GM12864 (cell line): Measurements from ENCODE around the gene PNLIP.

Source experiments
- DNase-seq: peaks from one replicate; pipeline ENCODE4 v3.0.0-alpha.2; 2011; ENCODE audit warnings: low read depth
- H3K4me3 ChIP-seq: 2 replicates; pipeline ENCODE4 v1.5.1; 2011; ENCODE audit warnings: mild to moderate bottlenecking, low read depth, low read length, control low read depth
- TF ChIP-seq, protein P1 (sequence below): IDR thresholded peaks from 2 replicates; pipeline ENCODE4 v1.5.1; 2011; ENCODE audit warnings: low read depth, mild to moderate bottlenecking, moderate library complexity, low read length, control low read depth, inconsistent platforms; ENCODE audit errors: missing control alignments

PNLIP gene

DNA sequence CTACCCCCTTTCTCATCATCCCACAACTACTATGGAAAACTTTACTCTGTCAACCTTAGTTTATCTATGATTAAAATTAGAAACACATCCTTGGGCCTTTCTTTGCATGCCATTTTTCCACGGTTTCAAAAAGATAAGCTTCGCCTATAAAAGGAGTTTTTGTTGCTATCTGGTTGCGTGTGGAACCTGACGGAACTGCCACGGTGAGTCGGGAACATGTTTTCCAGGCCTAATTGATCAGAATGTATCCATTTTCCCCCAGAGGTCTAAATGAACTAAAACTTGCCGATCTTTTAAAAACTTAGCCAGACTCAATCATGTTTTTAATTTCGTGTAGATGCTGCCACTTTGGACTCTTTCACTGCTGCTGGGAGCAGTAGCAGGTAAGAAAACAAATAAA lies at the start of gene PNLIP:
Gene PNLIP, plus strand, starts transcription at position 176 of the 400 bp plus-strand sequence. Its CDS starts 162 bp downstream, at position 338.
- H3K4me3 ChIP-seq: no peak within 1 kb of the TSS
- DNase-seq: no peak
- TF ChIP-seq, protein P1, sequence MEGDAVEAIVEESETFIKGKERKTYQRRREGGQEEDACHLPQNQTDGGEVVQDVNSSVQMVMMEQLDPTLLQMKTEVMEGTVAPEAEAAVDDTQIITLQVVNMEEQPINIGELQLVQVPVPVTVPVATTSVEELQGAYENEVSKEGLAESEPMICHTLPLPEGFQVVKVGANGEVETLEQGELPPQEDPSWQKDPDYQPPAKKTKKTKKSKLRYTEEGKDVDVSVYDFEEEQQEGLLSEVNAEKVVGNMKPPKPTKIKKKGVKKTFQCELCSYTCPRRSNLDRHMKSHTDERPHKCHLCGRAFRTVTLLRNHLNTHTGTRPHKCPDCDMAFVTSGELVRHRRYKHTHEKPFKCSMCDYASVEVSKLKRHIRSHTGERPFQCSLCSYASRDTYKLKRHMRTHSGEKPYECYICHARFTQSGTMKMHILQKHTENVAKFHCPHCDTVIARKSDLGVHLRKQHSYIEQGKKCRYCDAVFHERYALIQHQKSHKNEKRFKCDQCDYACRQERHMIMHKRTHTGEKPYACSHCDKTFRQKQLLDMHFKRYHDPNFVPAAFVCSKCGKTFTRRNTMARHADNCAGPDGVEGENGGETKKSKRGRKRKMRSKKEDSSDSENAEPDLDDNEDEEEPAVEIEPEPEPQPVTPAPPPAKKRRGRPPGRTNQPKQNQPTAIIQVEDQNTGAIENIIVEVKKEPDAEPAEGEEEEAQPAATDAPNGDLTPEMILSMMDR: no peak

DNA sequence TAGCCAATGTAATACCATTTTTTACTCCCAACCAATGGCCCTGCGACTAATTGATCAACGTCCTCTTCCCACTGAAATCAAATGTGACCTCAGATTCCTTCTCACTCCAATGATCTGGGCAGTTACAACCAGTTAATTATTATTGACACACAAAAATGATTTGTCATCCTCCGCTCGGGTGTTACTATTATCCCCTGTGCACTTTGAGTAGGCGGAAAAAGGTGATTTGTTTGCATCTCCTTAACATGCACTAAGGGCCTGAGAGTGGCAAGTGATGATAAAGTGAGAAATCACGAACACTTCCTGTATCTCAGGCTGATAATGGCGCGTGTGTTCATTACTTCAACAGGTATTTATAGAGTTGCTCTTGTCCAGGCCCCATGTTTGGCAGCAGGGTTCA lies 40.9 kb upstream of the PNLIP start:
- TF ChIP-seq, protein P1: no peak
- no peak for DNase-seq
- H3K4me3 ChIP-seq: no peak overlapping the region

DNA sequence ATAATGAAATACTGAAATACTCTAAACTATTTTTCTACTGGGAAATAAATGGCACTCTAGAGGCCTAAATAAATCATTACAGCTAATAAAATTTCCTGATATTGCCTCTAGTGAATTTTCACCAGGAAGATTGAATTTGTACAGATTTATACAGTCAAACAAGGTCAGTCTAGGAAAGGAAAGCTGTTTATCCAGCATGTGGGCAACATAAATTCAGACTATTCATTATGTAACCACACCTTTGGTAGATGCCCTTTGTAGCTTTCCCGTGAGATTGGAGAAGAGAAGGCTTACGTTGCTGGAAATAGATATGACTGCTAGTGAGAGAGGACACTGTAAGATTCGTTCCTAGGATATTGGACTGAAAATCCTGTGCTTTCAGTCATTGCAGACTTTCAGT lies 35.2 kb upstream of the PNLIP start:
- TF ChIP-seq, protein P1: no peak
- no peak overlapping the region for H3K4me3 ChIP-seq
- DNase-seq: no peak

DNA sequence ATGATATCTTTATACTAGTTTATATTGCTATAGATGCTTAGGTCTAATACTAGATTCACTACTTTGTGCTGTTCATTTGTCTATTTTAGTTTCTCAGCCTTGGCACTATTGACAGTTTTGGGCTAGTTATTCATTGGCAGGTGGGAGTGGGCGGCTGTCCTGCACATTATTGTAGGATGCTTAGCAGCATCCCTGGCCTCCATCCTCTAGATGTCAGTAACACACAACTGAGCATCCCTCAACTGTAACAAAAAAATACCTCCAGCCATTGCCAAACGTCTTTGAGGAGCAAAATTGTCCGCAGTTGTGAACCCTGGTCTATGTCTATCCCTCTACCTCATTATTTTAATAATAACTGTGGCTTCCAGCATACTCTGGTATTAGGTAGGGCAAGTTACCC lies 34.4 kb upstream of the PNLIP start:
- DNase-seq: no peak
- TF ChIP-seq, protein P1: no peak
- H3K4me3 ChIP-seq: no peak overlapping the region

DNA sequence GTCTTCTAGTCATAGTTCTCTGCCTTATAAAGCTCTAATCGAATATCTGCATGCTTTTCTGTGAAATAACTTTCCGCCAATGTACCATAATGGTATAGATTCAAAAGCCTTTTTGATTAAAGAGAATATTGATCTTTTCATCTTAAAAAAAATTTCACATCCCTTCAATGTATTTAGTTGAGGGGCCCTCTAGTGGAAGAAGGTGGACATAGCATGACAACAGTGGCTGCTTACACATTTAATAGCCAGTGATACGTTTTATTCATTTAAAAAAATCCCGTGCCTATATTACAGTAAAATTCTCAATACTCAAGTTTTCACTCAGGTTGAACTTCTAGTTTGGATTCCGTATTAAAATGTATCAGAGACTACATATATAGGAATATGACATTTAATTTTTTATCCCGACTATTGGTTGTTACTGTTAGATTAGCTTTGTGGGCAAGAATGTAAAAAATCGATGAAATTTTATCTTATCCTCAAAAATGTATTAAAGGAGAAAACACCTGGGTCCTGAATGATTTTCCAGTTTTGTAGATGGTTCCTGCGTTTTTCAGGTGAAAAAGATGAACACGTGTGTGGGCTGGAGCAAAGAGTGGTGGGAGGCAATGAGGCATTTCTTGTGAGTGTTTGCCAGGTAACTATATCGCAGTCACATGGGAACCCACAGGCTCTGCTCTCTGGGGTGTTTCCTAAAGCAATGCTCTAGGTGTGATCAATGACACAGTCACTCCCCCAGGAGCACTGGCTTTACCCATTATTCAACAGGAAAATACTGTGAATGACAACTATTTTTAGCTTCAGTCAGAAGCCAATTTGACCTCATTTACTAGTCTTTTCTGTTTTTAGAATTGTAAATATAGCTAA lies 24.1 kb upstream of the PNLIP start:
- TF ChIP-seq, protein P1: peak; percentile 68
- no peak for DNase-seq
- no peak overlapping the region for H3K4me3 ChIP-seq

DNA sequence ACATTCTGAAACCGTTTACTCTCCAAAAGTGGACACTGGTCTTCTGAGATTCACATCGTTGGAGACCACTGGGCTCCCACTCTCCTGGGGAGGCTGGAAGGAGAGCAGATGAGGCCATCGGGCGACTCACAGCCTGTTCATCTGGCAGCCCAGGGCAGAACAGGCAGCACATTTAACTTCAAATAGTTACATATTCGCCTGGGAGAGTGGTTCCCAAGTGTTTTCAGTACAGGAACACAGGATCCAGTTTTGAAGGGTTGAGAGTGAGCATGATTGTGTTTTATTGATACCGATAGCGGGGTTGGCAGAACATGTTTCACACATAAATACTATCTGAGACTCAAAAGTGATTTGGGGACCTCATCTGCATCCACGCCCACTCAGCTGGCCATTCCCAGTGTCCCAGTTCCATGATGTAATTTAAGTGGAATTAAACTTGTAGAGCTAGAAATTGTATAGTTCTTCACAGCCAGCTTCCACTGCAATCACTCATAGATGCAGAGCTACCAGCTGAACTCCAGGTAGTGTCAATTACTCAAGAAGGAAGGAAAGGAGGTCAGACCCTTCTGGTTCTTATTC lies 22.8 kb upstream of the PNLIP start:
- TF ChIP-seq, protein P1: no peak
- no peak for DNase-seq
- H3K4me3 ChIP-seq: no peak overlapping the region
